COLO829 (cell line): ENCODE data around the gene CCNT2.
"Not testable (repeated sequence)": the region's sequence is repeated elsewhere in the genome, so short reads cannot be mapped to it uniquely, and the experiment has no call there.

ENCODE experiments used
- DNase-seq: peaks from one replicate; pipeline ENCODE4 v3.0.0; 2012; ENCODE audit warnings: low spot score

The CCNT2 gene

DNA sequence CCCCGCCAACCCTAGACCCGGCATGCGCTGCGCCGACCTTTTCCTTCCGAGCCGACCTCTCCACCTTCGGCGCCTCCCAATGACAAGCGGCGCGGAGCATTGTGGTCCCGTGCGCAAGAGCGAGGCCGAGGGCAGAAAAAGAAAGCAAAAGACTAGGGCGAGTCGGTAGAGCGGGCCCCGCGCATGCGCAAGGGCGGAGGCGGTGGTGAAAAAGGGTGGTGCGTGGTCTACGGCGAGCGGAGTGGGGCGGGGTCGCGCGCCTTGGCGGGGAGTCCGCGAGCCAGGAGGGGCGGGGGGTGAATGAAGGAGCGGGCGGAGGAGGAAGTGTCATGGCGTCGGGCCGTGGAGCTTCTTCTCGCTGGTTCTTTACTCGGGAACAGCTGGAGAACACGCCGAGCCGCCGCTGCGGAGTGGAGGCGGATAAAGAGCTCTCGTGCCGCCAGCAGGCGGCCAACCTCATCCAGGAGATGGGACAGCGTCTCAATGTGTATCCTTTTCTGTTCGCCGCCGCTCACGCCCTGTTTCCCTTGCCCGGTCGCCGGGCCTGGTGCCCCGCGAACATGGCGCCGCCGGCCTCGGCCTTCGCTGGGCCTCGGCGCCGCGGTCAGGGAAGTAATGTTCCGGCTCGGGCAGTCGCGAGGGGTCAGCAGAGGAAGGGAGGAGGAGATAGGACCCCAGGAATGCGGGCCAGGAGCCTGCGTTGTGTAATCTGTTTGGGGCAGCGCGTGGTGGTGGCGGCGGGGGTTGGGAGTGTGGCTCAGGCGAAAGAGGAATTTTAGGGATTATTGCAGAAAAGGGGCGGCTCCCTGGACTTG is at the start of gene CCNT2:
CCNT2 (plus strand) TSS at position 297 of the 815 bp plus-strand sequence; CDS start at position 330, 33 bp downstream.
- peak; percentile 98 for DNase-seq

DNA sequence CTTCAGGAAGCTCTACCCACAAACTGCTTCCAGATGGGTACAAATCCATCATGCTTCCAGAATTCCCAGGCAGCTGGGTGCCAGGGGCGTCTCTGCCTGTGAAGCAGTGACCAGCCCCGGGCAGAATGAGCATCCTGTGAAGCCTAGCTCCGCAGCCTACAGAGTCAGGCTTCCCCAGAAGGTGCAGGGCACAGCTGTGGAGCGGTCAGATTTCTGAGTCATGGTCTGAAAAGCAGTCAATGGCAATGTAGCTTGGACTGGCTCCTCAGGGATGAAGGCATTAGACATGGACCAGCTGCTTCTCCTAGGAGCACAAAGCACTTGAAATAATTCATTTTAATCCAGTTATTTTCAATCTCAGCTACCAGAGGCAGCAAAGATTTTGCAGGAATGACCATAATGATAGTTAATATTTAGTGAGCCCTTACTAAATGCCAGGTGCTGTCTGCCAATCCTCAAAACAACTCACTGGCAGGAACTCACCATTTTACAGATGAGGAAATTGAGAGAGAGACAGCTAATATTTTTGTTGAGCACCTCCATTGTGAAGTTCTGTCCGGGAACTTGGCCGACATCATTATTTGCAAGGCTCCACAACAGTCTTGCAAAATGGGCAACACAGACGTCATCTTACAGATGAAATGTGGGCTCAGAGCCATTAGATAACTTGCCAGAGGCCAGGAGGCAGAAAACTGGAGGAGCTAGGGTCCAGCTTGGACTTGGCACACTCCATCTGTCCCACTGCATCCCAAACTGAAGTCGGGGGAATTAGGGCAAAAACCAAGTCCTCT is 48.5 kb upstream of the CCNT2 start:
- DNase-seq = no peak

DNA sequence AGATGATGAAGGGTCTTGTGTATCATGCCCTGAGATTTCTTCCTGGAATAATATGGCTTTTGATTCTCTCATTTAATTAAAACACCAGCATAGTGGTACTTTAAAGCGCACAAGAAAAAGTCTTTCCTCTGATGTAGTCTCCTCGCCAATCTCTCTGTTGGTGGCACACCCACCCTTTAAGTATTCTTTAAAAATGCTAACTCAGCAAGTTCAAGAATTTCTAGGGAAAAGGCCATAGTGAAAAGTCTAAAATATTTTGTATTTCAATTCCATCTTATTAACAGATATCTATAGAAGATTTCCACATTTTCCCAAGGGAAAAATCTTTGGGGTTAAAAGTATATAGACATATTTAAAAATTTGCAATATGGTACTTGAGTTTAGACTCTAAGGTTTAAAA is 45.5 kb upstream of the CCNT2 start:
- no peak for DNase-seq

DNA sequence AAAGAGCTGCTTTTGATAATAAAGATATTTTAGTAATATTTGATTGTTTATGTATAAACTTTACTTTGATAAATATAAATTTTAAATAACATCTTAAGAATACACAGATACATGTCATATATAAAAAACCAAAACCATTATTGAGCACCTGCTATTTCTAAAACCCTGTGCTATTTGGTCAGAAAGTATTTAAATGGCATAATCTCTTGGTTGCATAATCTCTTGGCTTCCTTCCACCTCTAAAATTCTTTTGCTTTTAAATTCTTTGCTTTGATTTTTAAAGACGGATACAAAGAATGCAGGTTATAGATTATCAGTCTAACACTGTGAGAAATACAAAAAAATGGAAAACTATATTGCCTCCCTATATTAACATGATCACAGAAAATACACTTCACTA is 43.3 kb upstream of the CCNT2 start:
- no peak for DNase-seq

DNA sequence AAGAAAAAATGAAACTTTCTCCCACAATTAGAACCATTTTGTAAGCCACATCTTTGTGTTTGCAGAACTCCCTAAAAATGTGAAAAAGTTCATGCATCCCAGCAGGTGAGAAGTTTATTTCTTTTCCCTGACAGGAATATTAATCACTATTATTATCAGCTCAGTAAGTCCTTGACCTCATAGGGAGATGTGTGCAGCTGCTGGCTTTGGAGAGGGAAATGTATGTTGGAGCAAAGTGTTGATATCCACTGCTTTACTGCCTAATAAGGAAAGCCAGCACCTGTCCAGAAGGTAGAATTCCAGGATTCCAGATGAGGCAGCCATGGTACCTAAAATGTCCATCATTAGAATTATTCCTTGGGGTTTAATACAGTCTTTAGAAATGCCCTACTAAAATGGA is 35.8 kb upstream of the CCNT2 start:
- DNase-seq = no peak

DNA sequence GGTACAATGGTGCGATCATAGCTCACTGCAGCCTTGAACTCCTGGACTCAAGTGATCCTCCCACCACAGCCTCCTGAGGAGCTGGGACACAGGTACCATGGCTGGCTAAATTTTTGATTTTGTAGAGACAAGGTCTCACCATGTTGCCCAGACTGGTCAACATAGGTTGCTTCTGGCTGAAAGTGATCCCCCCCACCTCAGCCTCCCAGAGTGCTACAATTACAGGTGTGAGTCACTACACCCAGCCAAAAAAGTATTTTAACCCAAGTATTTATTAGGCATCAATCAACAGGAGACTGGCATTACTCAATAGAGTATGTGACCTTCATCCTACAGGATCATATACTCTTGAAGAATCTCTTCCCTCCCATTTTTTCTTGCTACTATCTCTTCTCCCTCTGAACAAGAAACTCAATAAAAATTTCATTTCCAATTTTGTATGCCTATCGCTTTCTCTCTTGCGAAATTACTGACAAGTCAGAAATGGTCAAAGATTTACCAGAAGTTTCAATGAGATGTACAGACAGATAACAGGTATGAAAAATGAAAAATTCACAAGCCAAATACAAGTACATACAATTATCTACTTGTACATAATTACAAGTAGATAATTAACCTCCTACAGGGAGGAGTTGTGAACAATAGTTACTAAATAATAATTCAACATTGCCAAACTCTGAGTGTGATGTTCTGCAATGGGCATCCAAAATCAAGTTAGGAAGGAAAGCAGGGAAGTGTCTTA is 34.9 kb upstream of the CCNT2 start:
- no peak for DNase-seq

DNA sequence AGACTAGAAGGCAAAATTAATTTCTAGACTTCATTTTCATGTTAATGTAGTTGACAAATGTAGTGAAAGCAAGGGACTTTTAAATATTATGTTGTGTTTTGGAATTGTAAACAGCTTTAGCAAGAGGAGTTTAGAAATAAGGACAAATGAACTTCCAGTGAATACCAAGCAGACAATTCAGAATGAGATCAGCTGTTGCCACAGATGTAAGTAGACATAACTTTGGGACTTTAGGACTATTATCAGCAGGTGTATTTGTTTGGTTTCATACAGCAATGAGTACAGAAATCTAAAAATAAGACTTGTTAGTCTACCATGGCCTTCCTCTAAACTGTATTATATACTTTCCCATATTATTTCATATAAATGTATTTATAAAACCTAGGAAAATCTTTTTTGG is 34.2 kb upstream of the CCNT2 start:
- DNase-seq = no peak

DNA sequence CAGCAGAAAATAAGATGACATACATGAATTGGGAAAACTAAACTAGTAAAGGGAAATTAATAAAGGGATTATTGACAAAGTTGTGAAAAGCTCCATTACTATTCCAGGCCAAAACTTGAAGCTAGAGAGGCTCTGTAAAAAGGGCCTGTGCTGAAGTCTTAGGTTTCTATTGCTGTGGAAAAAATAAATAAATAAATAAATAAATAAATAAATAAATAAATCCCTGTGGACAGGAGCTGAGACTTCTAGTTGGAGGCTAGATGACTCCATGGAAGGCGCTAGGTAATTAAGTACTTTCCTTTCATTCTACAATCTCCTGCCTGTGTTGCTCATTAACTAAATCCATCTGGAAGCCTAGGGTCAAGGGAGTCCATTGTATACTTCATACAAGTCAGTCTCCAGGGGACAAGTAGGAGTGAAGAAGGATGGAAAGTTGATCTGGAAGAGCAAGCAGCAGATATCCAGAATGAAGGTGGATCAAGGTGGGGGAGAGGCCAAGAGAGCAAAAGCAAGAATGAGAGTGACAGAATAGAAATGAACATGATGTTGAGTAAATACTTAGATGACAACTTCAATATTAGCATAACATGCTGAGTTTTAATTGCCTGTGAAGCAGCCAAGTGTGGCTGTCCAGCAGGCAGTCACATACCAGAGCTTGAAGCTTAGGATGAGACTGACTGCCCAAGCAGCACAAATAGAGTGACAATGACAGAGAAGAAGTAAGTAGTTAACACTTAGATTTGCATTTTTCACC is 26.2 kb upstream of the CCNT2 start:
- DNase-seq = no peak

DNA sequence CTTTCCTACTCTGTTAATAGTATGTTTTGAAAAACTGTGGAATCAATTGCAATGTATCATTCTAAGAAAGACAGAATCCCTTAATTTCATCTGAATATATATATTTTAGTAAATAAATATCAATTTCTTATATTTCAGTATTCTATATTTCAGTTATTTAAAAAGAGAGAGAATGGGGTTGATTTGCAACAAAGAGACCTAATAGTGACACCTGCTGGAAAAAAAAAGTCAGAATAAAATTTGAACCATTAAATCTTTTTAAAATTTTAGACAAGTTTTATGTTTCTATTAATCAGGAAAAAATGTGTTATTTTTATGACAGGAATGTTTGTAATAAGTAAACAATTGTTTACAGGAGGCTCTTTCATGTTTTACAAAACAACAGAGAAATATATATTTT is 20.7 kb upstream of the CCNT2 start:
- no peak for DNase-seq

DNA sequence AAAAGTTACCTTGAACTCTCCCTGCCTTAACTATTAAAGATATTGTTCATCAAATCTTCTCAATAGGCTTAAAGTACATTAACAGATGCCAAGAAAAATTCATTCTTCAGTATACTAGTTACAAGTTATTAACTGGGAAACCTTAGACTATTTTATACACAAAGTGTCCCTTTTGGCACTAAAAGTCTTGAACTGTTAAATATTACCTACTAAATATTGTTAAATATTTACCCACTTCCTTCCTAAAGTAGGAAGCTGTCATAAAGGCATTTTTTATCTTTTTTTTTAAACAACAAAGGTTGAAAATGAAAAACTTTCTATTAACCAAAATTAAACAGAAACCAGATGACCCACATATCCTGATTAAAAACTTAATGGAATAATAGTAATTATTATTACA is 19.4 kb upstream of the CCNT2 start:
- no peak for DNase-seq

DNA sequence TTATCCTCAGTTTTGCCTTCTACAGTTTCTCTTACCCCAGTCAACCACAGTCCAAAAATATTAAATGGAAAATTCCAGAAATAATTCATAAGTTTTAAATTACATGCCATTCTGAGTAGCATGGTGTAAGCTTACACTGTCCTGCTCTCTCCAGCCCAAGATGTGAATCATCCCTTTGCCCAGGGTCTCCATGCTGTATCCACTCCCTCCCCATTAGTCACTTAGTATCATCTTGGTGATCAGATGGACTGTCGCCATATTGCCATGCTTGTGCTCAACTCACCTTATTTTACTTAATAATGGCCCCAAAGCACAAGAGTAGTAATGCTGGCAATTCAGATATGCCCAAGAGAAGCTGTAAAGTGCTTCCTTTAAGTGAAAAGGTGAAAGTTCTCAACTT is 18.5 kb upstream of the CCNT2 start:
- no peak for DNase-seq

DNA sequence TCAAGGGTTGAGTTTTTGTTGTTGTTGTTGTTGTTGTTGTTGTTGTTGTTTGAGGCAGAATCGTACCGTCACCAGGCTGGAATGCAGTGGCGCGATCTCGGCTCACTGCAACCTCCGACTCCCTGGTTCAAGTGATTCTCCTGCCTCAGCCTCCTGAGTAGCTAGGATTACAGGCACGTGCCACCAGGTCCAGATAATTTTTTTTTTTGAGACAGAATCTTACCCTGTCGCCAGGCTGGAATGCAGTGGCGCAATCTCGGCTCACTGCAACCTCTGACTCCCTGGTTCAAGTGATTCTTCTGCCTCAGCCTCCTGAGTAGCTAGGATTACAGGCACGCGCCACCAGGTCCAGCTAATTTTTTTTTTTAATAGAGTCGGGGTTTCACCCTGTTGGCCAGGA is 14.9 kb upstream of the CCNT2 start:
- DNase-seq = not testable (repeated sequence)

DNA sequence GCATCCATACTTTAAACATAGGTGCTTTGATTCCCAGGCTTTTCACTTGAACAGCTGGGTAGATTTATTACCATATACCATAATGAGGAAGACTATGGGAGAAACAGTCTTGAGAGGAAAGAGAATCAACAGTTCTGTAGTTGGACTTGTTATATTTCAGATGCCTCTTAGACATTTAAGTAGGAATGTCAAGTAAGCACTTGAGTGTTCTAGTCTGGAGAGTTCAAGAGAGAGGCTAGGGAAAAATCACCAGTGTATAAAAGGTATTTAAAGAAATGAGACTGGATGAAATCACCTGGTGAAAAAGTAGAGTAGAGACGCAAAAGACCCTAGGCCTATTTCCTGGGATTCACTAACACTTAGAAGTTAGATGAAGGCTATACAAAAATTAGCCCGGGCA is 13.5 kb upstream of the CCNT2 start:
- DNase-seq = no peak

DNA sequence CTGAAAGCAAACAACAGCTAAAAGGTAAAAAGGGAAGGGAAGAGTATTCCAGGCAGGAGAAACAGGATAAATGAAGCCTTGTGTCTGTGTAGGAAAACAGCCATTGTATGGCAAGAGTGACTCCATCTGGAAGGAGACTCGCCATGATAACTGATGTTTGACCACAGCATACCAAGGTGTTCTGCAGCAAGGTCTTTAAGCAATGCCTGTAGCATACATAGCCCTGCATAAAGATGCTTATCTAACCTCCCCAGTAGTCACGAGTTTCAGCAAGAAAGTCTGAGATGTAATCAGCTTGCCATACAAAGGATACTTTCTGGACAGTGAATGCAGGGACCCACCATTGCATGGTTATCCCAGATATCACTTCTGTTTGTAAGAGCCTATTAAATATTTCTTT is 11.9 kb upstream of the CCNT2 start:
- DNase-seq = no peak

DNA sequence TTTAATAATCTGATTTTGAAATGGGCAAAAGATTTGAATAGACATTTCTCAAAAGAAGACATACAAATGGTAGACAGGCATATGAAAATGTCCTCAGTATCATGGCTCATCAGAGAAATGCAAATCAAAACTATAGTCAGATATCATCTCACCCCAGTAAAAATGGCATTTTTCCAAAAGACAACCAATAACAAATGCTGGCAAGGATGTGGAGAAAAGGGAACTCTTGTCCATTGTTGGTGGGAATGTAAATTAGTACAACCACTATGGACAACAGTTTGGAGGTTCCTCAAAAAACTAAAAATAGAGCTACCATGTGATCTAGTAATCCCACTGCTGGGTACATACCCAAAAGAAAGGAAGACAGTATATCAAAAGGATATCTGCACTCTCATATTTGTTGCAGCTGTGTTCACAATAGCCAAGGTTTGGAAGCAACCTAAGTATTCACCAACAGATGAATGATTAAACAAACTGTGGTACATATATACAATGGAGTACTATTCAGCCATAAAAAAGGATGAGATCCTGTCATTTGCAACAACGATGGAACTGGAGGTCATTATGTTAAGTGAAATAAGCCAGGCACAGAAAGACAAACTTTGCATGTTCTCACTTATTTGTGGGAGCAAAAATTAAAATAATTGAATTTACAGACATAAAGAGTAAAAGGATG is 11.0 kb upstream of the CCNT2 start:
- DNase-seq = not testable (repeated sequence)

DNA sequence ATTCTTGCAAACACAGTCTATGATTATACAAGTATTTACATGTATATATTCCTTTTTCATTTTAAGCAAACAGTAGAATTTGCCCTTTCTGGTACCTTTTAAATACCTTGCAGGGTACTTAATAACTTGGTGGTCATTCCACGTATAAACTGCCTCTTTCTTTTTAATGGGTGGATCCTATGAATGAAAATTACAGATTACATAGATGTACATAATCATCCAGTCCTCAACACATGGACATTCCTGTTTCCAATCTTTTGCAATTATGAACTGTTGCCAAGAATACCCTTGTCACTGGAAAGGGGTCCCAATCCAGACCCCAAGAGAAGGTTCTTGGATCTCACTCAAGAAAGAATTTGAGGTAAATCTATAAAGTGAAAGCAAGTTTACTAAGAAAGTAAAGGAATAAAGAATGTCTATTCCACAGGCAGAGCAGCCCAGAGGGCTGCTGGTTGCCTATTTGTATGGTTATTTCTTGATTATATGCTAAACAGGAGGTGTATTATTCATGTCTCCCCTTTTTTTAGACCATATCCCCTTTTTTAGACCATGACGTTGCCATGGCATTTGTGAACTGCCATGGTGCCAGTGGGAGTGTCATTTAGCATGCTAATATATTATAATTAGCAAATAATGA is 7.7 kb upstream of the CCNT2 start:
- DNase-seq = no peak

DNA sequence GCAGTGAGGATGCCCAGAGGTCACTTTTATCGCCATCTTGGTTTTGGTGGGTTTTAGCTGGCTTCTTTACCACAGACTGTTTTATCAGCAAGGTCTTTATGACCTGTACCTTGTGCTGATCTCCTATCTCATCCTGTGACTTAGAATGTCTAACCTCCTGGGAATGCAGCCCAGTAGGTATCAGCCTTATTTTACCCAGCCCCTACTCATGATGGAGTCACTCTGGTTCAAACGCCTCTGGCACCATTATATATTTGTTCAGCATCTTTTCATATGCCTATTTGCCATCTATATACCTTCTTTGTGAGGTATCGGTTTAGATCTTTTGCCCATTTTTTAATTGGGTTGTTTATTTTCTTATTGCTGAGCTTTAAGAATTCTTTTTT is 7.2 kb upstream of the CCNT2 start:
- DNase-seq = no peak

DNA sequence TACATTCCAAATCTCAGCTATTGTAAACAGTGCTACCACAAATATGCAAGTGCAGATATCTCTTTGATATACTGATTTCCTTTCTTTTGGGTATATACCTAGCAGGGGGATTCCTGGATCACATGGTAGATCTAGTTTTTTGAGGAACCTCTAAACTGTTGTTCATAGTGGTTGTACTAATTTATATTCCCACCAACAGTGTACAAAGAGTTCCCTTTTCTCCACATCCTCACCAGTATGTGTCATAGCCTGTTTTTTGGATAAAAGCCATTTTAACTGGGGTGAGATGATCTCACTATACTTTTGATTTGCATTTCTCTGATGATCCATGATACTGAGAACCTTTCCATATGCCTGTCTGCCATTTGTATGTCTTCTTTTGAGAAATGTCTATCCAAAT is 6.3 kb upstream of the CCNT2 start:
- DNase-seq = peak; percentile 17

DNA sequence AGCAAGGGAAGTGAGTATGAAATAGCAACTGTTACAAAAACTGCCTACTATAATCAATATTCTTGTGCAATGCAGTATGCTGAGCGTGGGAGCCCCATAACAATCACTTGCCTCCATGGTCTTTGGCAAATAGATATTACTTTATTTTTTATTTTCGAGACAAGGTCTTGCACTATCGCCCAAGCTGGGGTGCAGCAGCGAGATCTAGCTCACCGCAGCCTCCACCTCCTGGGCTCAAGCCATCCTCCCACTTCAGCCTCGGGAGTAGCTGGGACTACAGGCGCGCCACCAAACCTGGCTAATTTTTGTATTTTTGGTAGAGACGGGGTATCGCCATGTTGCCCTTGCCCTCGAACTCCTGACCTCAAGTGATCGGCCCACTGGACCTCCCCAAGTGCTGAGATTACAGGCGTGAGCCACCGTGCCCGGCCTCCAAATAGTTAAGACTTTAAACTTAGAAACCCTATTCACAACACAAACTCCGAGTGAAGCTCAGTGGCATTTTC is 1.2 kb upstream of the CCNT2 start:
- DNase-seq = no peak

DNA sequence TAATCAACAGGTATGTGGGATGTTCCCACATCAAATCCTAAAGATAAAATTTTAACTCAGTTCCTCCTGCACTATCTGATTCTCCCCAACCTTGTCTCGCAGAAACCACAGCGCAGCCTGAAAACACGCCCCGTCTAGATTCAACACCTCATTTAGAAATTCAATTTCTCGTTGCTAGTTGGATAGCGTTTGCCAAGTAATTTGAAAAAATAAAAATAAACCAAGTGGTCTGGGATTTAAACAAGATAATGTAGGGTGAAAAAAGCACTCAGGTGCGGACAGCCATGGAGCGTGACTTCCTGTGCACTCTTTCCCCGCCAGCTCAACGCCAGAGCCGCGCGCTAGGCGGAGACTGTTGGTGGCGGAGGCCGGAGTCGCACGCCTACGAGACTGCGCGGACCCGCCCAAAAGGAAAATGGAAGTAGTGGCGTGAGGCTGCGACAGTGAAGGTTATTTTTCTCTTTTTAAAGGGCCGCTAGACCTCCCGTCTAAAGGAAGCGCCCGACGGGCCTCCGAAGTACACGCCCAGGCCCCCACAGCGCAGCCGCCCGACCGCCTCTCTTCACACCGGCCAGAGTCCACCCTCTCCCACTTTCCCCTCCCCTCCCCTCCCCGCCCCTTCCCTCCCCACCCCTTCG is 615 bp upstream of the CCNT2 start:
- DNase-seq = no peak
